ENCODE results near the gene CDC23.

CDC23 gene

DNA sequence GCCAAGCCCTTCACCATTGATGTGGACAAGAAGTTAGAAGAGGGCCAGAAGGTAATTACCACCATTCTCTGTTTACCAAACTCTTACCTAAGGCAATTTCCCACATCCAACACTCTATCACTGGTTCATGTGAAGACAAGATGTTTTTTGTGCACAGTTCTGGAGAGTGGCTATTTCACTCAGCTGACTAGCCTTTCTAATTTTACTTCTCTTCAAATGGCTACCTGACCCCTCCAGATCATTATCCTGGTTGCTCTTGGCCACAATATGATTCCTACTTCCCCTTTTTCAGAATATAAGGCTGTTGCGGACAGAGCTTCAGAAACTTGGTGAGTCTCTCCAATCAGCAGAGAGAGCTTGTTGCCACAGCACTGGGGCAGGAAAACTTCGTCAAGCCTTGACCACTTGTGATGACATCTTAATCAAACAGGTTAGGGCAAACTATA lies 27.1 kb downstream of the CDC23 start:
- Histone ChIP-seq H3K4me1 (ENCODE audit: control extremely low read depth in 1 of 4, control insufficient read depth in 4 of 4, insufficient read depth in 4 of 4, low read length in 3 of 4) (peaks cover 0 to 11% (median 9%) of the 10 kb centered on the region in 4 experiments), H3K9me3 (ENCODE audit: control extremely low read depth in 1 of 5, control insufficient read depth in 4 of 5, insufficient read depth in 2 of 5, low read depth in 1 of 5, low read length in 4 of 5) (no peaks in the 10 kb centered on the region), H3K4me3 (ENCODE audit: control insufficient read depth in 1 of 7, extremely low read depth in 1 of 7, insufficient read depth in 4 of 7, low read depth in 2 of 7, low read length in 6 of 7) (no peak overlapping the region), H3K36me3 (ENCODE audit: control insufficient read depth in 4 of 4, insufficient read depth in 4 of 4, low read length in 3 of 4) (peaks cover 26 to 89% (median 65%) of the 10 kb centered on the region in 4 experiments), H3K27ac (ENCODE audit: insufficient read depth in 1 of 2, low read depth in 1 of 2, low read length in 2 of 2, poor library complexity in 1 of 2, severe bottlenecking in 2 of 2) (peak overlapping the region in 1 of 2 experiments; percentile 28), H3K27me3 (replicated peaks in 2 of 5; ENCODE audit: control insufficient read depth in 4 of 5, insufficient read depth in 5 of 5, low read length in 4 of 5) (no peaks in the 10 kb centered on the region)
- ChIA-PET POLR2A (interaction anchor here (0.6 kb wide), 1 partner anchor 97 kb away, joined by 3 read pairs; no protein-coding TSS in a partner anchor), CTCF (interaction anchor here (1.0 to 12.8 kb wide), 11 partner anchors 10 to 96 kb away, joined by 3 to 113 read pairs (median 4); no protein-coding TSS in a partner anchor)
- 44% methylated on average over 1 of the region's 2 CpGs for WGBS (ENCODE audit: insufficient coverage)
- peak; percentile 14 to 56 (median 49) for DNase-seq

DNA sequence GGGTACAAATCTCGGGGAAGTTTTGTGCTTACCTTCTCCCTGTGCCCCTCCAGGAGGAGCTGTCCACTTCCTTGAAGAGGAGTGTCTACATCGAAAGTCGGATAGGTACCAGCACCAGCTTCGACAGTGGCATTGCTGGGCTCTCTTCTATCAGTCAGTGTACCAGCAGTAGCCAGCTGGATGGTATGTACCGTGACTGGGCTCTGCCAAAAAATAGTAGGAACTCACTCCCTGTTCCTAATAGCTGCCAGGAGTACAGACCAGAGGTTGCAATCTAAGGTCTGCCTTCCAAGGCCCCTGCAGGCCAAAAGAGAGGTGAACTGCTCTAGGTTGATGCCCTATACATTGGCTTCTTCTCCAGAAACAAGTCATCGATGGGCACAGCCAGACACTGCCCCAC lies 30.3 kb downstream of the CDC23 start:
- WGBS (ENCODE audit: insufficient coverage), result 97% methylated on average over 5 of the region's 6 CpGs
- no peak for DNase-seq
- ChIA-PET POLR2A (no interaction called here), CTCF (interaction anchor here (1.2 to 12.8 kb wide), 3 partner anchors 34 to 99 kb away, joined by 3 to 113 read pairs (median 5); no protein-coding TSS in a partner anchor)
- Histone ChIP-seq H3K4me3 (ENCODE audit: control insufficient read depth in 1 of 7, extremely low read depth in 1 of 7, insufficient read depth in 4 of 7, low read depth in 2 of 7, low read length in 6 of 7) (no peak overlapping the region), H3K27me3 (replicated peaks in 2 of 5; ENCODE audit: control insufficient read depth in 4 of 5, insufficient read depth in 5 of 5, low read length in 4 of 5) (no peaks in the 10 kb centered on the region), H3K9me3 (ENCODE audit: control extremely low read depth in 1 of 5, control insufficient read depth in 4 of 5, insufficient read depth in 2 of 5, low read depth in 1 of 5, low read length in 4 of 5) (no peaks in the 10 kb centered on the region), H3K27ac (ENCODE audit: insufficient read depth in 1 of 2, low read depth in 1 of 2, low read length in 2 of 2, poor library complexity in 1 of 2, severe bottlenecking in 2 of 2) (no peak overlapping the region), H3K4me1 (ENCODE audit: control extremely low read depth in 1 of 4, control insufficient read depth in 4 of 4, insufficient read depth in 4 of 4, low read length in 3 of 4) (peaks cover 12 to 28% (median 20%) of the 10 kb centered on the region in 4 experiments), H3K36me3 (ENCODE audit: control insufficient read depth in 4 of 4, insufficient read depth in 4 of 4, low read length in 3 of 4) (peaks cover 18 to 69% (median 46%) of the 10 kb centered on the region in 4 experiments)

DNA sequence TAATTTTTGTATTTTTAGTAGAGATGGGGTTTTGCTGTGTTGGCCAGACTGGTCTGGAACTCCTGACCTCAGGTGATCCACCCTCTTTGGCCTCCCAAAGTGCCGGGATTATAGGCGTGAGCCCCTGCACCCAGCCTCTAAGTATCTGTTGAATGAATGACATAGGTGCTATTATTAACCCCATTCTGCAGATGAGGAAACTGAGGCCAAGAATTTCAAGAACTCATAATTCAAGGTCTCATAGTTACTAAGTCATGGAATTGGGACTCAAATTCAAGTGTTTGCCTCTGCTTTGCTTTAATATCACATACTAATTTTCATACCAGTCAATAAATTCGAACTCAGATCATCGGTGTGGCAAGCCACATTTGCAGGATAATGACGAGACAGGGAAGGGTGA lies 32.3 kb downstream of the CDC23 start:
- CTCF ChIA-PET, result interaction anchor here (0.8 to 12.8 kb wide), 8 partner anchors 18 to 324 kb away, joined by 3 to 113 read pairs (median 5); partner anchors contain the start of gene KDM3B
- DNase-seq, result no peak
- Histone ChIP-seq H3K4me3 (ENCODE audit: control insufficient read depth in 1 of 7, extremely low read depth in 1 of 7, insufficient read depth in 4 of 7, low read depth in 2 of 7, low read length in 6 of 7) (no peak overlapping the region), H3K36me3 (ENCODE audit: control insufficient read depth in 4 of 4, insufficient read depth in 4 of 4, low read length in 3 of 4) (peaks cover 16 to 53% (median 40%) of the 10 kb centered on the region in 4 experiments), H3K9me3 (ENCODE audit: control extremely low read depth in 1 of 5, control insufficient read depth in 4 of 5, insufficient read depth in 2 of 5, low read depth in 1 of 5, low read length in 4 of 5) (no peaks in the 10 kb centered on the region), H3K4me1 (ENCODE audit: control extremely low read depth in 1 of 4, control insufficient read depth in 4 of 4, insufficient read depth in 4 of 4, low read length in 3 of 4) (peaks cover 17 to 34% (median 25%) of the 10 kb centered on the region in 4 experiments), H3K27me3 (replicated peaks in 2 of 5; ENCODE audit: control insufficient read depth in 4 of 5, insufficient read depth in 5 of 5, low read length in 4 of 5) (no peaks in the 10 kb centered on the region), H3K27ac (ENCODE audit: insufficient read depth in 1 of 2, low read depth in 1 of 2, low read length in 2 of 2, poor library complexity in 1 of 2, severe bottlenecking in 2 of 2) (no peak overlapping the region)
- POLR2A ChIA-PET, result interaction anchor here (0.7 kb wide), 1 partner anchor 31 kb away, joined by 3 read pairs; no protein-coding TSS in a partner anchor
- WGBS (ENCODE audit: insufficient coverage), result 93% methylated on average over 3 of the region's 5 CpGs

DNA sequence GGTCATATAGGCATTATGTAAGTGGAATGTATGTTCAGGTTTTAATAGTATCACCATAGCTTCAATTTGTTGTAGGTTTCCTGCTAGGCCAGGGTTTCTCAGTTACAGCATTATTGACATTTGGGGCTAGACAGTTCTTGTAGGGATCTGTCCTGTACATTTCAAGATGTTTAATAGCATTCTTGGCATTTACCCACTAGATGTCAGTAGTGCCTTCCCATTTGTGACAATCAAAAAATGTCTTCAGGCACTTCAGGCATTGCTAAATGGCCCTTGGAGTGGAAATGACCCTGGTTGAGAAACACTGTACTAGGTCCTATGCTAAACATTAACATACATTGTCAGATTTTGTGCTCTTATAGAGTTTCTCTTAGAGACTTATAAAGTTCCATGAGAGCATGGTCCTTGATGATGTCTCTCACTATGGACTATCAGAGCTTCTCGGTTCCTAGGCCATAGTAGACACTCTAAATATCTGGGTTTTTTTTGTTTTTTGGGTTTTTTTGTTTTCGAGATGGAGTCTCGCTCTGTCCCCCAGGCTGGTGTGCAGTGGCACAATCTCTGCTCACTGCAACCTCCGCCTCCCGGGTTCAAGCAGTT lies 32.8 kb downstream of the CDC23 start:
- POLR2A ChIA-PET, result interaction anchor here (0.6 to 0.7 kb wide), 2 partner anchors 31 to 285 kb away, joined by 3 to 4 read pairs; partner anchors contain the start of gene EGR1
- Histone ChIP-seq H3K27ac (ENCODE audit: insufficient read depth in 1 of 2, low read depth in 1 of 2, low read length in 2 of 2, poor library complexity in 1 of 2, severe bottlenecking in 2 of 2) (no peak overlapping the region), H3K27me3 (replicated peaks in 2 of 5; ENCODE audit: control insufficient read depth in 4 of 5, insufficient read depth in 5 of 5, low read length in 4 of 5) (no peaks in the 10 kb centered on the region), H3K36me3 (ENCODE audit: control insufficient read depth in 4 of 4, insufficient read depth in 4 of 4, low read length in 3 of 4) (peaks cover 15 to 51% (median 36%) of the 10 kb centered on the region in 4 experiments), H3K9me3 (ENCODE audit: control extremely low read depth in 1 of 5, control insufficient read depth in 4 of 5, insufficient read depth in 2 of 5, low read depth in 1 of 5, low read length in 4 of 5) (no peaks in the 10 kb centered on the region), H3K4me3 (ENCODE audit: control insufficient read depth in 1 of 7, extremely low read depth in 1 of 7, insufficient read depth in 4 of 7, low read depth in 2 of 7, low read length in 6 of 7) (peak overlapping the region in 4 of 7 experiments; percentile 90 to 99 (median 98)), H3K4me1 (ENCODE audit: control extremely low read depth in 1 of 4, control insufficient read depth in 4 of 4, insufficient read depth in 4 of 4, low read length in 3 of 4) (peaks cover 16 to 28% (median 21%) of the 10 kb centered on the region in 4 experiments)
- WGBS (ENCODE audit: insufficient coverage), result 88% methylated on average over 4 of the region's 5 CpGs
- CTCF ChIA-PET, result interaction anchor here (0.6 to 12.8 kb wide), 15 partner anchors 8 to 324 kb away, joined by 3 to 113 read pairs (median 5); partner anchors contain the start of gene KDM3B
- DNase-seq, result peak; percentile 80 to 88 (median 86)

DNA sequence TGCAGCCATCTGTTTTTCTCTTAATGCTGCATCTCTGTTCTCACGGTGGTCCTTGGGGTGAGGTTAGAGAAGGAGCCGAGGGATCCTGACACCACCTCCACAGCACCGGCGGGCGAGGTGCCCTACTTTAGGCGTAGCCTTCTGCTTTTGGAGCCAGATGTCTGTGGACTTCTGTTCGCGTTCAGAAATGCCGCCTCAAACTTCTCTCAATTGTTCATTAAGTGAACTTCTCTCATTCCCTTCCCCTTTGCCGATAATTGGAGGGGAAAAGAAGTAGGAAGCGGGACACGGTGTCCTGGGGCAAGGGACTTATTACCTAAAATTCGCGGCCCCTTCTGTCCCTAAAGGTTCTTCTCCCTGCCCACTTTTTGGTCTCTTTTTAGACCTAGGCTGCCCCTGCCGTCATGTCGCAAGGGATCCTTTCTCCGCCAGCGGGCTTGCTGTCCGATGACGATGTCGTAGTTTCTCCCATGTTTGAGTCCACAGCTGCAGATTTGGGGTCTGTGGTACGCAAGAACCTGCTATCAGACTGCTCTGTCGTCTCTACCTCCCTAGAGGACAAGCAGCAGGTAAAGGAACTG lies 33.8 kb downstream of the CDC23 start:
- ChIA-PET CTCF (interaction anchor here (0.6 to 12.8 kb wide), 14 partner anchors 8 to 324 kb away, joined by 3 to 113 read pairs (median 5); partner anchors contain the start of gene KDM3B), POLR2A (interaction anchor here (0.8 kb wide), 2 partner anchors 17 to 174 kb away, joined by 3 to 5 read pairs; partner anchors contain the start of gene KDM3B)
- Histone ChIP-seq H3K27me3 (replicated peaks in 2 of 5; ENCODE audit: control insufficient read depth in 4 of 5, insufficient read depth in 5 of 5, low read length in 4 of 5) (no peaks in the 10 kb centered on the region), H3K4me1 (ENCODE audit: control extremely low read depth in 1 of 4, control insufficient read depth in 4 of 4, insufficient read depth in 4 of 4, low read length in 3 of 4) (peaks cover 13 to 25% (median 21%) of the 10 kb centered on the region in 4 experiments), H3K36me3 (ENCODE audit: control insufficient read depth in 4 of 4, insufficient read depth in 4 of 4, low read length in 3 of 4) (peaks cover 7 to 51% (median 29%) of the 10 kb centered on the region in 4 experiments), H3K9me3 (ENCODE audit: control extremely low read depth in 1 of 5, control insufficient read depth in 4 of 5, insufficient read depth in 2 of 5, low read depth in 1 of 5, low read length in 4 of 5) (no peaks in the 10 kb centered on the region), H3K27ac (ENCODE audit: insufficient read depth in 1 of 2, low read depth in 1 of 2, low read length in 2 of 2, poor library complexity in 1 of 2, severe bottlenecking in 2 of 2) (no peak overlapping the region), H3K4me3 (ENCODE audit: control insufficient read depth in 1 of 7, extremely low read depth in 1 of 7, insufficient read depth in 4 of 7, low read depth in 2 of 7, low read length in 6 of 7) (peak overlapping the region; percentile 53 to 100 (median 98))
- DNase-seq, result peak in 2 of 3 donors; percentile 6 to 9
- 7% methylated on average over 14 of the region's 23 CpGs for WGBS (ENCODE audit: insufficient coverage)

DNA sequence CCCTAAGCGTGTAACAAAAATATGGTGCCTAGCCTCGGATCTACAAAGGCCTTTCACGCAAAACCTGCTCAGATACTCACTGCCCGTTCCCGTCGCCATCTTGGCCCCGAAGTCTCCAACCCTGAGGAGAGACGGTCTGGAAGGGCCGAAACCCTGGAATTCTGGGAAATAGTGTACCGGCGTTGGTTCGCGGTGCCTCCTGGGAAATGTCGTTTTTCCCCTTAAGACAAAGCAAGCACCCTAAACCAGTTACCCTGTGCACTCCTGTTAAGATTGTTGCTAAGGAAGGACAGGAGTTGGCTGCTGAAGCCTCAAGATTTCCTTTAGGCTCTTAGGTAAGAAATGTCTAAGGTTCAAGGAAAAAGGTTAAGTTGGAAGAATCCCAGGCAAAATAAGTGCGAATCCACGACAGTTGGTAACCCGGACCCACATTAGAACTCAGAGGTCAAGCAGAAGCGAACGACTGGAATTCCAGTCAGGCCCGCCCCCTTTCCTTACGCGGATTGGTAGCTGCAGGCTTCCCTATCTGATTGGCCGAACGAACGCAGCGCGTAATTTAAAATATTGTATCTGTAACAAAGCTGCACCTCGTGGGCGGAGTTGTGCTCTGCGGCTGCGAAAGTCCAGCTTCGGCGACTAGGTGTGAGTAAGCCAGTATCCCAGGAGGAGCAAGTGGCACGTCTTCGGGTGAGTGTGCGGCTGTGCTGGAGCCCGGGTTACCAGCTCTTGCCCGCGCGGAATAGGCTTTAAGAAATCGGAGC lies 34.4 kb downstream of the CDC23 start, which contains the start of the genes BRD8 and KIF20A:
TSS of gene BRD8 (minus strand) at position 115 of the 761 bp plus-strand sequence. CDS start at position 99, 16 bp downstream.
TSS of gene KIF20A (plus strand) at position 597 of the 761 bp plus-strand sequence. CDS start 569 bp downstream, outside the sequence.
- H3K27ac ChIP-seq (ENCODE audit: insufficient read depth in 1 of 2, low read depth in 1 of 2, low read length in 2 of 2, poor library complexity in 1 of 2, severe bottlenecking in 2 of 2), result peak within 1 kb of the TSS; percentile 88 to 91
- DNase-seq, result peak; percentile 94 to 96 (median 95)
- ChIA-PET POLR2A (interaction anchor here (0.8 to 1.2 kb wide), 3 partner anchors 17 to 174 kb away, joined by 3 to 5 read pairs (median 3); partner anchors contain the start of gene KDM3B), CTCF (interaction anchor here (1.0 to 12.8 kb wide), 12 partner anchors 9 to 325 kb away, joined by 3 to 113 read pairs (median 5); partner anchors contain the start of gene KDM3B)
- peaks cover 7 to 51% (median 26%) of the 10 kb centered on the region in 4 experiments for H3K36me3 ChIP-seq (ENCODE audit: control insufficient read depth in 4 of 4, insufficient read depth in 4 of 4, low read length in 3 of 4)
- no peaks in the 10 kb centered on the region for H3K27me3 ChIP-seq (replicated peaks in 2 of 5; ENCODE audit: control insufficient read depth in 4 of 5, insufficient read depth in 5 of 5, low read length in 4 of 5)
- H3K9me3 ChIP-seq (ENCODE audit: control extremely low read depth in 1 of 5, control insufficient read depth in 4 of 5, insufficient read depth in 2 of 5, low read depth in 1 of 5, low read length in 4 of 5), result no peaks in the 10 kb centered on the region
- H3K4me3 ChIP-seq (ENCODE audit: control insufficient read depth in 1 of 7, extremely low read depth in 1 of 7, insufficient read depth in 4 of 7, low read depth in 2 of 7, low read length in 6 of 7), result peak within 1 kb of the TSS; percentile 69 to 100 (median 98)
- WGBS (ENCODE audit: insufficient coverage), result under 1% methylated on average over 33 of the region's 41 CpGs
- H3K4me1 ChIP-seq (ENCODE audit: control extremely low read depth in 1 of 4, control insufficient read depth in 4 of 4, insufficient read depth in 4 of 4, low read length in 3 of 4), result peaks cover 13 to 25% (median 21%) of the 10 kb centered on the region in 4 experiments
